Brain microvascular endothelial cell (primary cell): ENCODE results near the gene THSD4.

ENCODE experiments used
- DNase-seq: peaks from one replicate; pipeline ENCODE4 v3.0.0-alpha.2; 2020
- H3K27ac ChIP-seq: fragments of 250-450 bp; sonication (Bioruptor Pico); 2 replicates; pipeline ENCODE4 v1.5.1; 2020; ENCODE audit warnings: mild to moderate bottlenecking, moderate library complexity
- H3K27me3 ChIP-seq: fragments of 250-450 bp; sonication (Bioruptor Pico); replicated peaks from 2 replicates; pipeline ENCODE4 v1.5.1; 2020; ENCODE audit warnings: mild to moderate bottlenecking
- H3K36me3 ChIP-seq: fragments of 250-450 bp; sonication (Bioruptor Pico); replicated peaks from 2 replicates; pipeline ENCODE4 v1.5.1; 2020; ENCODE audit warnings: mild to moderate bottlenecking
- H3K4me3 ChIP-seq: 2 replicates; pipeline ENCODE4 v1.5.1; 2011; ENCODE audit warnings: low read depth, mild to moderate bottlenecking, control low read depth, low read length, moderate library complexity
- in situ Hi-C: cut with HindIII; loops from 2 replicates; pipeline ENCODE4 v1.10.0; 2017; ENCODE audit warnings: low sequenced_read_pairs, low pct_ligation_motif_present
- TF ChIP-seq, protein P1 (sequence below): IDR thresholded peaks from 2 replicates; pipeline ENCODE4 v1.5.1; 2011; ENCODE audit warnings: low read depth, mild to moderate bottlenecking, moderate library complexity, low read length, control low read depth, inconsistent platforms; ENCODE audit errors: missing control alignments

The THSD4 gene

DNA sequence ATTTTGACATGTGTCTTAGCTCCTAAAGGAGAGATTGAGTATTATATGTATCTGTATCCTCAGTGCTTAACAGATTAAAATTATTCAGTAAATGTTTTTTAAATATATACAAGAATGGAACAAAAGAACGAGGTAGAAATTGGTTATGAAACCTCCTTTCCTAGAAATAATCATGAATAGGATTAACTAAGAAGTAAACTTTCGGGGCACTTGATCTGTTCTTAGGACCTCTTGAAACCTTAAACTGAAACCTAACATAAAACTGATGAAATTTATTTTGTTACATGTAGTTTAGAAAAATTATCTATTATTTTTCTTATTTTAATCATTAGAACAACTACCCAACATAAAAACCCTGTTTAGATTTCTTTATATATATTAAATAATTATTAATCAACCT lies 311.5 kb downstream of the THSD4 start:
- no peak overlapping the region for H3K27ac ChIP-seq
- TF ChIP-seq, protein P1, sequence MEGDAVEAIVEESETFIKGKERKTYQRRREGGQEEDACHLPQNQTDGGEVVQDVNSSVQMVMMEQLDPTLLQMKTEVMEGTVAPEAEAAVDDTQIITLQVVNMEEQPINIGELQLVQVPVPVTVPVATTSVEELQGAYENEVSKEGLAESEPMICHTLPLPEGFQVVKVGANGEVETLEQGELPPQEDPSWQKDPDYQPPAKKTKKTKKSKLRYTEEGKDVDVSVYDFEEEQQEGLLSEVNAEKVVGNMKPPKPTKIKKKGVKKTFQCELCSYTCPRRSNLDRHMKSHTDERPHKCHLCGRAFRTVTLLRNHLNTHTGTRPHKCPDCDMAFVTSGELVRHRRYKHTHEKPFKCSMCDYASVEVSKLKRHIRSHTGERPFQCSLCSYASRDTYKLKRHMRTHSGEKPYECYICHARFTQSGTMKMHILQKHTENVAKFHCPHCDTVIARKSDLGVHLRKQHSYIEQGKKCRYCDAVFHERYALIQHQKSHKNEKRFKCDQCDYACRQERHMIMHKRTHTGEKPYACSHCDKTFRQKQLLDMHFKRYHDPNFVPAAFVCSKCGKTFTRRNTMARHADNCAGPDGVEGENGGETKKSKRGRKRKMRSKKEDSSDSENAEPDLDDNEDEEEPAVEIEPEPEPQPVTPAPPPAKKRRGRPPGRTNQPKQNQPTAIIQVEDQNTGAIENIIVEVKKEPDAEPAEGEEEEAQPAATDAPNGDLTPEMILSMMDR, result no peak
- H3K27me3 ChIP-seq, result no peaks in the 10 kb centered on the region
- DNase-seq, result no peak
- no peak overlapping the region for H3K4me3 ChIP-seq
- H3K36me3 ChIP-seq, result no peaks in the 10 kb centered on the region
- in situ Hi-C loops, result loop anchor here (25.0 kb wide), 1 partner anchor 314 kb away; the partner anchor contains the start of gene THSD4

DNA sequence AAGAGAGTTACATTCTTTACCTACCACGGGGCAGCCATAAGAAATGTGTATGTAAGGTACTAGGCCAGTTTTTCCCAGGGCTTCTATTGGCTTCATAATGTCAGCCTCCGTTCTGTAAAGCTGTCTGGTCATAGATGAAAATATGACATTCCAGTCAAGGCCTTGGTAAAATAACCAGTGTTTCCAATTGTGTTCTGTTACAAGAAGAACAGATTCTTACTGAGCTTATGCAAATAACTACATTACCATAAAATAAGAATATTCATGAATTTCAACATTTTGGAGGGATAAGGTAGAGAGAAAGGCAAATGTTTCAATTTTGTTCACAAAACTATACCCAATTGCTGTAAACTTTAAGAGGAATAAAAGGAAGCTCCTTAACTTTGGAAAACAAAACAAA lies 315.5 kb downstream of the THSD4 start:
- DNase-seq, result no peak
- H3K27me3 ChIP-seq, result no peaks in the 10 kb centered on the region
- in situ Hi-C loops, result loop anchor here (25.0 kb wide), 1 partner anchor 318 kb away; the partner anchor contains the start of gene THSD4
- no peaks in the 10 kb centered on the region for H3K36me3 ChIP-seq
- H3K4me3 ChIP-seq, result no peak overlapping the region
- no peak overlapping the region for H3K27ac ChIP-seq
- TF ChIP-seq, protein P1, result no peak

DNA sequence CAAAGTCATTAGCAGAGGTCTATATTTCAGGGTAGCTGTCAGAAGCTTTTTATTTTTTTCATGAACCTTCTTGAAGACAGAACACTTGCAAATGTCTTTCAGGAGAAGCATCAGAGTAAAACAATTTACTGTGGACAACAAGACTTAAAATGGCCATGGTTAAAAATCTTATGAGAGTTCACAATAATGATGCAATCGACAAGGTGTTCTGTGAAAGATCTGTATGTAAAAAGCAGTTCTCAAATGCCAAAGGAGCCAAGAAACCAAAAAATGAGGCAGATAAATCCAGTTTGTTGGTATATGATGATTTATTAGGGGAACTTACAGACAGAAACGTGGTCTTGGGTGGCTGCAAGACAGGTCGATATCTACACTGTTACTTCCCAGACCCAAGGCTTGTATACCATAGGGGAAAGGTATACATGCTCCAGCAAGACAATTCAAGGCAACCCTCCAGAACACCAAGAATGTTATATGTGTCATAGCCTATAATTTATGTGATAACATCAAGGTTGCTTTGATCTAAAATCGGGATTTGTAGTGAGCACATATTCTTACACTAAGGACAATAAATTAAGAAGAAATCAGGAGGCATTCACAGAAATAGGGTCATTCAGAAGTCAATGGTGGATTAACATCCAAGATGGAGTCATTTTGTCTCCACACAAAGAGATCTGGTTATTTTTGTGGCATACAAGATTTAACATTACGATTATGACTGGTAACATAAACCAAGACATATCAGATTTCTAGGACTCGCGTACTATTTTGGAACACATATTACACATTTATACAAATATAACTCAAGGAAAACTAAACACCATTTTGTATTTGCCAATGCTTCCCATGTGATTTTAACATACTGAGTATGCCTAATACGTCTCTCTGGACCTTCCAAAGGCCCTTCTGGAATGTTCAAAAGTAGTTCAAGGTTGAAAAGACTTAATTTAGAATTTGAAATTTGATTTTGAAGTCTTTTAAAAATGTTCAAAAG lies 316.4 kb downstream of the THSD4 start:
- in situ Hi-C loops, result loop anchor here (25.0 kb wide), 1 partner anchor 319 kb away; the partner anchor contains the start of gene THSD4
- no peak for DNase-seq
- H3K27ac ChIP-seq, result no peak overlapping the region
- TF ChIP-seq, protein P1, result no peak
- H3K4me3 ChIP-seq, result no peak overlapping the region
- H3K36me3 ChIP-seq, result no peaks in the 10 kb centered on the region
- H3K27me3 ChIP-seq, result no peaks in the 10 kb centered on the region

DNA sequence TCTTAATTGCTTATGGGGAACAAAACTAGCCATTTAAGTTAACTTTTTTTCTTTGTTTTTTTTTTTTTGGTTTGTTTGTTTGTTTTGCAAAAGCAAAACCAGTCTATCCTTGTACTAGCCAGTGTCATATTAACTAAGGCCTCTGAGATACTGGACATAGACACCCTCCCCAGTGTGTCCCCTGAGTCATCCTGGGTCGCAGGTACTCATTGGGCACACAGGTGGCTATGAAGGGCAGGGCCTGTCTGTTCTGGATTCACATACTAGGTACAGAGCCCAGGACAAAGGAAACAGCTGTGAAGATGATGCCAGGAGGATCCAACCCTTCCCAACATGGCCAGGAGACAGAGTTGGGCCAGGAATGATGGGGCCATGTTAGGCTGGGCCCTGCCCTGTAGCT lies 318.1 kb downstream of the THSD4 start:
- no peak for DNase-seq
- Histone ChIP-seq H3K36me3 (no peaks in the 10 kb centered on the region), H3K27me3 (no peaks in the 10 kb centered on the region), H3K27ac (no peak overlapping the region), H3K4me3 (no peak overlapping the region)
- in situ Hi-C loops, result loop anchor here (25.0 kb wide), 1 partner anchor 321 kb away; the partner anchor contains the start of gene THSD4
- TF ChIP-seq, protein P1, result no peak

DNA sequence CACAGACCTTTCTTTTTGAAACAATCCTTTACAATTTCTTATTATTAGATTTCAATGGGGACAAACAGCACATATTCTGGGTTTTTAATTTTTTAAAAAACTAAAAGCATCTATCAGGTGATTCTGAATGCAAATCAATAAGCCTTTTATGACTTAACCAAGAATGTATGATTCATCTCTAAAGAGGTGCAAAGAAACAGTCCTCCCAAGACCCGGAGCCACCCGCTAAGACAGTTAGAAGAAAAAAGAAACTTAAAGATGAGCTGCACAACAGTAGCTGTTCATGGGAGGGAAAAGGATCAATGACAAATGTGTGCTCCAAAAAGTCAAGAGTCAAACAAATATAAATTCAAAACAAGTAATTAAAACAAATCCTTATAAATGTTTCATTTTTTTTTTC lies 319.5 kb downstream of the THSD4 start:
- Histone ChIP-seq H3K4me3 (no peak overlapping the region), H3K27ac (no peak overlapping the region), H3K27me3 (no peaks in the 10 kb centered on the region), H3K36me3 (no peaks in the 10 kb centered on the region)
- TF ChIP-seq, protein P1, result no peak
- in situ Hi-C loops, result loop anchor here (25.0 kb wide), 1 partner anchor 322 kb away; the partner anchor contains the start of gene THSD4
- no peak for DNase-seq
